ENCODE results near the gene CFAP126. TPM values are rescaled to one million over a fixed set of nuclear protein-coding genes. Genes with fewer than 3 reads are reported as not detected.

Gene CFAP126
- total RNA-seq, 1 donor from 2014 or later = not detected

DNA sequence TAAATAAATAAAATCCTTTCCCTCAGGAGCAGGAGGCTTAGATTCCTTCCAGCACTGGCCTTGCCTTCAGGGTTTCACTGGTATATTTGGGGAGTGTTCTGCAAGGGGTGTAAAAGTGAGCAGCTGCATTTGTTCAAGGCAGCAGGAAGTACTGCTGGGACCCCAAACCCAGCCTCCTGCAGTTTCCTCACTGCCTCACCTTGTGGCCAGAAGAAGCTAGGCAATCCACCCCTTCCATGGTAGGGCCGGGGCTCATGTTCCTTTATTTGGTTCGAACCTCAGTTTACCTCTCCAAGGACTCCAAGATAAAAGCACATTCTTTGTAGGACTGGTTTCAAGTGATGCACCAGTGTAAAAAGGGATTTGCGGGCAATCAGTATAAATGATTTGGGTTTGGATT lies 21.0 kb upstream of the CFAP126 start:
- Mint-ChIP-seq H3K4me1 (ENCODE audit: unreplicated experiment) (peaks cover 9% of the 10 kb centered on the region), H3K4me3 (ENCODE audit: unreplicated experiment) (peak overlapping the region; percentile 91), H3K27ac (ENCODE audit: unreplicated experiment) (no peak overlapping the region), H3K9me3 (ENCODE audit: unreplicated experiment) (no peaks in the 10 kb centered on the region), H3K36me3 (ENCODE audit: unreplicated experiment) (no peaks in the 10 kb centered on the region), H3K27me3 (ENCODE audit: unreplicated experiment) (no peaks in the 10 kb centered on the region)
- TF ChIP-seq CTCF (IDR thresholded peaks at IDR 0.05) = no peak
- DNase-seq (ENCODE audit: extremely low spot score, unreplicated experiment) = no peak

DNA sequence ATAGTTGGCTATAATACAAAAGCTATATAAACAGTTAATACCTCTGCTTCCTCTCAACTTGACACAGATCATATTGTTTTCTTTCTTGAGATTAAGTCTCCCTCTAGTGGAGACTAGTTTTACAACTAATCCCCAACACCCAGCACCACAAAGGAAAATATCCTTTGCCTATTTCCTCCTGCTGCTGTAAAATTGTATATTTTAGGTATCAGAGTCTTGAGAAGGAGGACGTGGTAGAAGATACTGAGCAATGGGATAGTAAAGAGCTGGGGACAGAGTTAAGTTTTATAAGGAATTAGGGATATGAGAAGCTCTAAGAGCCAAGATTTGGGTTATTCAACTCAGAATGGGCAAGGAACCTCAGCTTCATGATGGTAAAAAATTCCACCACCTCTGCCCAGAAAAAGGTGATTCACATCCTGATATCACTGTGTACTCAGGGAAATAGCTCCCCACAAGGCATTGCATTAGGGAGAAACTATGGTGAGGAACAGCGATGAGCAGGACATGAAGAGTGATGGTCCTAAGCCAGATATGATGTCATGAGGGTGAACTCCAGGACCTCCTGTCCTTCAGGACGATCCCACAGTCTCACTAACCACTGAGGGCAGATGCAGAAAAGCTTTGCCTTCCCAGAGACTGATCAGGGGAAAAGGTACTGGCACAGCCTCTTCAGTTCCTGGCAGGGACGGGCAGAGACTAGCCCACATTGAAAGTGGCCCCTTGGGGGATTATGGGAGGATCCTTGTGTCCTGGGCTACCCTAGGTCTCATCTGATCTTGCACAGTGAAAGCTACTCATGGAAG lies 14.7 kb upstream of the CFAP126 start:
- TF ChIP-seq CTCF (IDR thresholded peaks at IDR 0.05) = peak; percentile 72
- DNase-seq (ENCODE audit: extremely low spot score, unreplicated experiment) = no peak
- H3K4me1 Mint-ChIP-seq (ENCODE audit: unreplicated experiment) = peaks cover 4% of the 10 kb centered on the region
- no peak overlapping the region for H3K4me3 Mint-ChIP-seq (ENCODE audit: unreplicated experiment)
- no peaks in the 10 kb centered on the region for H3K27me3 Mint-ChIP-seq (ENCODE audit: unreplicated experiment)
- no peaks in the 10 kb centered on the region for H3K9me3 Mint-ChIP-seq (ENCODE audit: unreplicated experiment)
- no peaks in the 10 kb centered on the region for H3K36me3 Mint-ChIP-seq (ENCODE audit: unreplicated experiment)
- no peak overlapping the region for H3K27ac Mint-ChIP-seq (ENCODE audit: unreplicated experiment)

- Mint-ChIP-seq H3K27me3 (ENCODE audit: unreplicated experiment) (no peaks in the 10 kb centered on the region), H3K4me1 (ENCODE audit: unreplicated experiment) (peaks cover 4% of the 10 kb centered on the region), H3K9me3 (ENCODE audit: unreplicated experiment) (no peaks in the 10 kb centered on the region), H3K36me3 (ENCODE audit: unreplicated experiment) (no peaks in the 10 kb centered on the region), H3K4me3 (ENCODE audit: unreplicated experiment) (no peak overlapping the region), H3K27ac (ENCODE audit: unreplicated experiment) (no peak overlapping the region)
- TF ChIP-seq CTCF (IDR thresholded peaks at IDR 0.05) = no peak
- DNase-seq (ENCODE audit: extremely low spot score, unreplicated experiment) = no peak
Observed at GRCh38 chr1:161381707-161382106, 14.0 kb upstream of the CFAP126 start.

- Mint-ChIP-seq H3K27ac (ENCODE audit: unreplicated experiment) (no peak overlapping the region), H3K9me3 (ENCODE audit: unreplicated experiment) (no peaks in the 10 kb centered on the region), H3K4me1 (ENCODE audit: unreplicated experiment) (peaks cover 4% of the 10 kb centered on the region), H3K4me3 (ENCODE audit: unreplicated experiment) (peak overlapping the region; percentile 65), H3K36me3 (ENCODE audit: unreplicated experiment) (no peaks in the 10 kb centered on the region), H3K27me3 (ENCODE audit: unreplicated experiment) (no peaks in the 10 kb centered on the region)
- no peak for DNase-seq (ENCODE audit: extremely low spot score, unreplicated experiment)
- TF ChIP-seq CTCF (IDR thresholded peaks at IDR 0.05) = no peak
Observed at GRCh38 chr1:161379071-161379470, 11.4 kb upstream of the CFAP126 start.

DNA sequence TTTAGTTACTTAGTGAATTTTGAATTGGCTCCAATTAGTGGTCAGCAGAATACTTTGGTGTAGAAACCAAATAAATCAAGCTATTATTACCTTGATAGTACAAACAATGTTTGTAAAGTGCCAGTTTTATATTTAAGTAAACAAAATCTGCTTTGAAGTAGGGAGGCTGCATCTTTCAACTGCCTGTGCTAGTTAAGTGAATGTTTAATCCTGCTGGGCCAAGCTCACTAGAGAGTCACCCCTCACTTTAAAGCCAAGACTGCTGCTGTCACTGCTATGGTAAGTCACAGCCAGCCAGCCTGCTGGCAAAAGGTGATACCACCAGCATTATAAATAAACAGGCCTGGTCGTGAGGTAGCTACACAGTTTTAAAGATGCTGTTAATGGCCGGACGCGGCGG lies 10.3 kb upstream of the CFAP126 start:
- Mint-ChIP-seq H3K27ac (ENCODE audit: unreplicated experiment) (no peak overlapping the region), H3K4me1 (ENCODE audit: unreplicated experiment) (peaks cover 4% of the 10 kb centered on the region), H3K27me3 (ENCODE audit: unreplicated experiment) (no peaks in the 10 kb centered on the region), H3K9me3 (ENCODE audit: unreplicated experiment) (no peaks in the 10 kb centered on the region), H3K36me3 (ENCODE audit: unreplicated experiment) (no peaks in the 10 kb centered on the region), H3K4me3 (ENCODE audit: unreplicated experiment) (no peak overlapping the region)
- DNase-seq (ENCODE audit: extremely low spot score, unreplicated experiment) = no peak
- TF ChIP-seq CTCF (IDR thresholded peaks at IDR 0.05) = no peak

Measured in osteocyte (in vitro differentiated cells).